ENCODE data around the gene DCAF12L2.

- TF ChIP-seq, protein P1, sequence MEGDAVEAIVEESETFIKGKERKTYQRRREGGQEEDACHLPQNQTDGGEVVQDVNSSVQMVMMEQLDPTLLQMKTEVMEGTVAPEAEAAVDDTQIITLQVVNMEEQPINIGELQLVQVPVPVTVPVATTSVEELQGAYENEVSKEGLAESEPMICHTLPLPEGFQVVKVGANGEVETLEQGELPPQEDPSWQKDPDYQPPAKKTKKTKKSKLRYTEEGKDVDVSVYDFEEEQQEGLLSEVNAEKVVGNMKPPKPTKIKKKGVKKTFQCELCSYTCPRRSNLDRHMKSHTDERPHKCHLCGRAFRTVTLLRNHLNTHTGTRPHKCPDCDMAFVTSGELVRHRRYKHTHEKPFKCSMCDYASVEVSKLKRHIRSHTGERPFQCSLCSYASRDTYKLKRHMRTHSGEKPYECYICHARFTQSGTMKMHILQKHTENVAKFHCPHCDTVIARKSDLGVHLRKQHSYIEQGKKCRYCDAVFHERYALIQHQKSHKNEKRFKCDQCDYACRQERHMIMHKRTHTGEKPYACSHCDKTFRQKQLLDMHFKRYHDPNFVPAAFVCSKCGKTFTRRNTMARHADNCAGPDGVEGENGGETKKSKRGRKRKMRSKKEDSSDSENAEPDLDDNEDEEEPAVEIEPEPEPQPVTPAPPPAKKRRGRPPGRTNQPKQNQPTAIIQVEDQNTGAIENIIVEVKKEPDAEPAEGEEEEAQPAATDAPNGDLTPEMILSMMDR (IDR thresholded peaks at IDR 0.05 in 4 of 5, conservative IDR thresholded peaks at IDR 0.05 in 1 of 5) = no peak
- no peak for TF ChIP-seq POLR2A (IDR thresholded peaks at IDR 0.05)
These were observed at the start of gene DCAF12L2 for GRCh38 chrX:126165721-126166461.
